HepG2 (cell line): ENCODE data around the gene PCNP. TPM values are rescaled to one million over a fixed set of nuclear protein-coding genes. Genes with fewer than 3 reads are reported as not detected.

ENCODE experiments used
- ATAC-seq: fragments of 200-7000 bp; cut with Tn5 transposase; 3 replicates; pipeline ENCODE4 v1.9.1; 2020; ENCODE audit warnings: mild to moderate bottlenecking, moderate library complexity
- BruUV-seq: library from RNA; stranded (reverse); fragments of 400-500 nt; replicated peaks from 2 replicates; lab custom pipeline; 2021; lab: Mats Ljungman, UMichigan
- CTCF ChIA-PET: fragments of 300-600 bp; formaldehyde crosslinking; extraction: SDS; loops from one replicate; lab custom pipeline; 2021; ENCODE audit warnings: low total read pairs, inconsistent platforms, low intra/inter-chr PET ratio; lab: Yijun Ruan, JAX
- POLR2A ChIA-PET: fragments of 350-600 bp; sonication (Branson Sonifier 250); formaldehyde crosslinking; loops from one replicate; lab custom pipeline; 2020; ENCODE audit warnings: antibody characterized with exemption, inconsistent platforms; lab: Yijun Ruan, JAX
- DNase-seq: peaks from one replicate; pipeline ENCODE4 v3.0.0-alpha.2; 2015; ENCODE audit warnings: low spot score
- FAIRE-seq: peaks from 3 replicates; lab custom pipeline; 2011; peaks lifted over from hg19 to GRCh38; lab: Jason Lieb, UNC
- H2AFZ ChIP-seq: one replicate; pipeline ENCODE4 v1.6.1; 2011; ENCODE audit warnings: low read length, inconsistent platforms
- H3K27ac ChIP-seq: fragments of 300-600 bp; 3 replicates; pipeline ENCODE4 v1.8.0; 2011; ENCODE audit warnings: mixed run types, mild to moderate bottlenecking, mixed read lengths, low read length, inconsistent platforms; ENCODE audit not compliant: insufficient read depth; ENCODE audit errors: extremely low read length
- H3K27me3 ChIP-seq, 2 experiments: fragments of 200-600 bp in 1 of 2; 2 replicates in 1 of 2; 3 replicates in 1 of 2; pipeline versions ENCODE4 v1.6.0 to v1.8.0; 2011; ENCODE audit warnings: low read length in 2 of 2, mild to moderate bottlenecking in 2 of 2, moderate library complexity in 2 of 2, inconsistent platforms in 1 of 2; ENCODE audit not compliant: insufficient read depth in 2 of 2, control insufficient read depth in 1 of 2
- H3K36me3 ChIP-seq, 2 experiments: fragments of 200-600 bp in 1 of 2; replicated peaks in 1 of 2; 2 replicates in 1 of 2; 3 replicates in 1 of 2; pipeline versions ENCODE4 v1.5.1 to v1.8.0; 2011; ENCODE audit warnings: low read length in 2 of 2, inconsistent platforms in 1 of 2; ENCODE audit not compliant: insufficient read depth in 2 of 2, control insufficient read depth in 1 of 2
- H3K4me1 ChIP-seq: 2 replicates; pipeline ENCODE4 v1.5.1; 2012; ENCODE audit warnings: low read length, inconsistent platforms; ENCODE audit not compliant: insufficient read depth
- H3K4me2 ChIP-seq: 2 replicates; pipeline ENCODE4 v1.6.0; 2011; ENCODE audit warnings: low read depth, low read length, inconsistent platforms
- H3K4me3 ChIP-seq, 3 experiments: fragments of 200-600 bp in 1 of 3; sonication (generic), shearing (Covaris generic) in 1 of 3; replicated peaks in 1 of 3; 2 replicates each; pipeline ENCODE4 v1.5.1; 2011 to 2016; ENCODE audit warnings: low read length in 3 of 3, inconsistent platforms in 2 of 3, low read depth in 2 of 3, mild to moderate bottlenecking in 2 of 3, control low read depth in 1 of 3, mixed read lengths in 1 of 3; ENCODE audit not compliant: insufficient read depth in 1 of 3
- H3K79me2 ChIP-seq: one replicate; pipeline ENCODE4 v1.6.1; 2011; ENCODE audit warnings: low read length, inconsistent platforms; ENCODE audit not compliant: insufficient read depth
- H3K9ac ChIP-seq: 2 replicates; pipeline ENCODE4 v1.6.0; 2011; ENCODE audit warnings: mild to moderate bottlenecking, low read depth, low read length, inconsistent platforms; ENCODE audit not compliant: insufficient read depth
- H3K9me3 ChIP-seq: 2 replicates; pipeline ENCODE4 v1.5.1; 2012; ENCODE audit warnings: mild to moderate bottlenecking, low read length
- H4K20me1 ChIP-seq: 2 replicates; pipeline ENCODE4 v1.6.0; 2011; ENCODE audit warnings: inconsistent platforms, mild to moderate bottlenecking, low read length, moderate library complexity; ENCODE audit not compliant: insufficient read depth
- CREB1 ChIP-seq, 2 experiments: fragments of 450-650 bp in 1 of 2; IDR thresholded peaks; 2 replicates each; pipeline ENCODE4 v1.6.1; 2016 to 2017; ENCODE audit warnings: control low read depth in 1 of 2, mild to moderate bottlenecking in 1 of 2, missing compliant biosample characterization in 1 of 2, missing genetic modification characterization in 1 of 2
- GLMP ChIP-seq: sonication (generic); formaldehyde crosslinking; IDR thresholded peaks from 2 replicates; pipeline ENCODE4 v1.9.0; 2021; ENCODE audit warnings: missing genetic modification reagents, mild to moderate bottlenecking, borderline replicate concordance
- JDP2 ChIP-seq: sonication (generic); formaldehyde crosslinking; IDR thresholded peaks from 2 replicates; pipeline ENCODE4 v1.8.1; 2022; ENCODE audit warnings: missing genetic modification reagents, borderline replicate concordance
- MEF2D ChIP-seq: sonication (generic); formaldehyde crosslinking; IDR thresholded peaks from 2 replicates; pipeline ENCODE4 v1.5.1; 2020; ENCODE audit warnings: mild to moderate bottlenecking, missing genetic modification reagents
- PAXIP1 ChIP-seq: sonication (generic); formaldehyde crosslinking; conservative IDR thresholded peaks from 2 replicates; pipeline ENCODE4 v1.4.0; 2020; ENCODE audit warnings: mild to moderate bottlenecking, missing genetic modification reagents, moderate library complexity
- PCBP2 ChIP-seq: fragments of 200-400 bp; formaldehyde crosslinking; optimal IDR thresholded peaks from 2 replicates; pipeline ENCODE3; 2018; ENCODE audit warnings: low read length, low read depth; ENCODE audit not compliant: poor library complexity, severe bottlenecking
- PLRG1 ChIP-seq: fragments of 450-650 bp; conservative IDR thresholded peaks from 2 replicates; pipeline ENCODE4 v1.6.1; 2016
- RBAK ChIP-seq: sonication (generic); formaldehyde crosslinking; IDR thresholded peaks from 2 replicates; pipeline ENCODE4 v1.5.1; 2020; ENCODE audit warnings: mild to moderate bottlenecking, missing genetic modification reagents
- RORA ChIP-seq: sonication (generic); formaldehyde crosslinking; IDR thresholded peaks from 2 replicates; pipeline ENCODE4 v1.5.0; 2020; ENCODE audit warnings: mild to moderate bottlenecking, missing genetic modification reagents, moderate library complexity
- TGIF2 ChIP-seq: IDR thresholded peaks from 2 replicates; pipeline ENCODE4 v1.6.1; 2016; ENCODE audit warnings: control low read depth, missing compliant biosample characterization
- ZNF12 ChIP-seq: sonication (generic); formaldehyde crosslinking; IDR thresholded peaks from 2 replicates; pipeline ENCODE4 v1.5.0; 2020; ENCODE audit warnings: missing genetic modification reagents
- ZNF598 ChIP-seq: sonication (generic); formaldehyde crosslinking; IDR thresholded peaks from 2 replicates; pipeline ENCODE4 v1.5.1; 2020; ENCODE audit warnings: mild to moderate bottlenecking, missing genetic modification reagents, borderline replicate concordance
- in situ Hi-C: cut with HindIII; loops from 2 replicates; pipeline ENCODE4 v1.10.0; 2017; ENCODE audit warnings: low pct_unique_long_range_greater_than_20kb; ENCODE audit not compliant: extremely low pct_ligation_motif_present
- intact Hi-C: fragments of 100-400 bp; cut with micrococcal nuclease; formaldehyde crosslinking; loops from one replicate; pipeline ENCODE4 v1.10.0; 2022; ENCODE audit not compliant: unreplicated experiment
- polyA plus RNA-seq, 8 experiments: library from polyadenylated mRNA; depleted of rRNA in 3 of 8; stranded (reverse) in 7 of 8; unstranded in 1 of 8; fragments of >200 nt; fragmentation: Illumina TruSeq in 4 of 8; extraction: Trizol in 4 of 8; gene quantifications; 2 replicates each; pipeline versions ENCODE4 v1.2.1 to v1.2.3, GENCODE V29; 2011 to 2016; ENCODE audit warnings: low read depth in 4 of 8, missing spikeins in 1 of 8, mixed read lengths in 1 of 8; ENCODE audit not compliant: insufficient read depth in 1 of 8
- total RNA-seq, 5 experiments: library from RNA; depleted of rRNA; stranded (reverse); fragments of >200 nt; fragmentation: Illumina TruSeq; extraction: Trizol; gene quantifications; 2 replicates each; pipeline ENCODE4 v1.2.3, GENCODE V29; 2016; ENCODE audit warnings: low read depth in 1 of 5

PCNP gene
- total and polyA plus RNA-seq, 2 of the 13 experiments (the other 11 are each of a cell fraction or from before 2014, with no cell fraction given) = 44.1 to 78.2 TPM

GRCh38 chr3:101629219-101629618, 55.2 kb downstream of the PCNP start:
- TF ChIP-seq ZNF598 (no peak), RBAK (CRISPR knock-in tag) (no peak), ZNF12 (CRISPR knock-in tag) (no peak), GLMP (CRISPR knock-in tag) (no peak), RORA (CRISPR knock-in tag) (no peak), PAXIP1 (CRISPR knock-in tag) (no peak), PLRG1 (no peak), PCBP2 (no peak), MEF2D (CRISPR knock-in tag) (no peak), CREB1 (IDR thresholded peaks at IDR 0.05) (no peak), CREB1 (CRISPR knock-in tag; IDR thresholded peaks at IDR 0.05) (no peak), TGIF2 (no peak), JDP2 (CRISPR knock-in tag) (no peak)
- TF ChIP-seq, all 625 proteins: peak for 0
- FAIRE-seq (no peak), ATAC-seq (no peak), DNase-seq (no peak)
- Histone ChIP-seq H3K79me2 (no peaks in the 10 kb centered on the region), H4K20me1 (no peaks in the 10 kb centered on the region), H2AFZ (no peak overlapping the region), H3K4me3 (no peak overlapping the region), H3K9ac (no peak overlapping the region), H3K9me3 (no peaks in the 10 kb centered on the region), H3K27me3 (peaks cover 0 to 14% of the 10 kb centered on the region in 2 experiments; a peak in 3 of 5 replicates), H3K27ac (no peak overlapping the region), H3K4me1 (peaks cover 18% of the 10 kb centered on the region), H3K4me2 (no peak overlapping the region), H3K36me3 (no peaks in the 10 kb centered on the region)
- ChIA-PET CTCF (no interaction called here), POLR2A (no interaction called here)
- in situ Hi-C loops = loop anchor here (25.0 kb wide), 2 partner anchors 392 to 567 kb away; no protein-coding TSS in a partner anchor
- intact Hi-C loops = no loop called here
- no TSS peak for BruUV-seq
